Vagina (tissue), 2 donors: Measurements from ENCODE around the gene CCDC201.

Source experiments
- POLR2A ChIP-seq, 2 donors: fragments of 450-650 bp; IDR thresholded peaks; one replicate each; pipeline ENCODE4 v1.6.1; 2017; ENCODE audit warnings: antibody characterized with exemption in 2 of 2, mild to moderate bottlenecking in 2 of 2, moderate library complexity in 2 of 2
- TF ChIP-seq, protein P1 (sequence below), 3 experiments: fragments of 450-650 bp in 2 of 3; fragments of 200-600 bp in 1 of 3; sonication (generic) in 1 of 3; IDR thresholded peaks; one replicate each; pipeline ENCODE4 v1.5.1; 2017 to 2019; ENCODE audit warnings: antibody characterized with exemption in 3 of 3, mild to moderate bottlenecking in 2 of 3, moderate library complexity in 2 of 3

GRCh38 chr7:45910855-45911254 lies 38.0 kb upstream of the CCDC201 start:
- TF ChIP-seq, protein P1, sequence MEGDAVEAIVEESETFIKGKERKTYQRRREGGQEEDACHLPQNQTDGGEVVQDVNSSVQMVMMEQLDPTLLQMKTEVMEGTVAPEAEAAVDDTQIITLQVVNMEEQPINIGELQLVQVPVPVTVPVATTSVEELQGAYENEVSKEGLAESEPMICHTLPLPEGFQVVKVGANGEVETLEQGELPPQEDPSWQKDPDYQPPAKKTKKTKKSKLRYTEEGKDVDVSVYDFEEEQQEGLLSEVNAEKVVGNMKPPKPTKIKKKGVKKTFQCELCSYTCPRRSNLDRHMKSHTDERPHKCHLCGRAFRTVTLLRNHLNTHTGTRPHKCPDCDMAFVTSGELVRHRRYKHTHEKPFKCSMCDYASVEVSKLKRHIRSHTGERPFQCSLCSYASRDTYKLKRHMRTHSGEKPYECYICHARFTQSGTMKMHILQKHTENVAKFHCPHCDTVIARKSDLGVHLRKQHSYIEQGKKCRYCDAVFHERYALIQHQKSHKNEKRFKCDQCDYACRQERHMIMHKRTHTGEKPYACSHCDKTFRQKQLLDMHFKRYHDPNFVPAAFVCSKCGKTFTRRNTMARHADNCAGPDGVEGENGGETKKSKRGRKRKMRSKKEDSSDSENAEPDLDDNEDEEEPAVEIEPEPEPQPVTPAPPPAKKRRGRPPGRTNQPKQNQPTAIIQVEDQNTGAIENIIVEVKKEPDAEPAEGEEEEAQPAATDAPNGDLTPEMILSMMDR (IDR thresholded peaks at IDR 0.05), result no peak
- no peak for TF ChIP-seq POLR2A (IDR thresholded peaks at IDR 0.05)
